HCT116 (cell line): Measurements from ENCODE around the gene RBM33. TPM values are rescaled to one million over a fixed set of nuclear protein-coding genes. Genes with fewer than 3 reads are reported as not detected.

Source experiments
- ATAC-seq: fragments of 200-7000 bp; cut with Tn5 transposase; 2 replicates; pipeline ENCODE4 v1.9.1; 2020; ENCODE audit warnings: mild to moderate bottlenecking, moderate library complexity
- BruUV-seq: library from RNA; stranded (reverse); fragments of 400-500 nt; replicated peaks from 2 replicates; lab custom pipeline; 2021; lab: Mats Ljungman, UMichigan
- CTCF ChIA-PET: fragments of 300-600 bp; sonication (Branson Sonifier 250); formaldehyde crosslinking; loops from one replicate; lab custom pipeline; 2021; ENCODE audit warnings: antibody characterized with exemption; lab: Charles Lee
- POLR2A ChIA-PET: fragments of 300-600, 350-600 bp; sonication (Branson Sonifier 250); formaldehyde crosslinking; loops from one replicate; lab custom pipeline; 2021; ENCODE audit warnings: antibody characterized with exemption; lab: Charles Lee
- RAD21 ChIA-PET, 2 experiments: fragments of 300-600 bp; sonication (Branson Sonifier 250); formaldehyde crosslinking; loops; one replicate each; lab custom pipeline; 2023; ENCODE audit warnings: low total read pairs in 2 of 2; ENCODE audit not compliant: uncharacterized antibody in 2 of 2, unreplicated experiment in 2 of 2, low non-redundant PET in 1 of 2; lab: Charles Lee
- DNase-seq: peaks from one replicate; pipeline ENCODE4 v3.0.0-alpha.2; 2010; ENCODE audit warnings: low read depth, low spot score
- H2AFZ ChIP-seq: fragments of 200-600 bp; shearing (Covaris generic), sonication (generic); 2 replicates; pipeline ENCODE4 v1.6.1; 2017; ENCODE audit warnings: low read depth, mixed run types, mixed read lengths, antibody characterized with exemption, low read length; ENCODE audit not compliant: poor library complexity, severe bottlenecking
- H3K27ac ChIP-seq: 2 replicates; pipeline ENCODE4 v1.5.1; 2012; ENCODE audit warnings: low read depth, low read length
- H3K27me3 ChIP-seq: fragments of 200-600 bp; sonication (generic); 2 replicates; pipeline ENCODE4 v1.6.1; 2016; ENCODE audit warnings: mixed run types, low read length, mixed read lengths; ENCODE audit not compliant: insufficient read depth
- H3K36me3 ChIP-seq, 2 experiments: fragments of 200-500 bp in 1 of 2; fragments of 200-600 bp in 1 of 2; sonication (Bioruptor generic) in 1 of 2; sonication (generic) in 1 of 2; 2 replicates each; pipeline versions ENCODE4 v1.5.1 to v1.6.1; 2014 to 2016; ENCODE audit warnings: low read length in 2 of 2, inconsistent platforms in 1 of 2, mixed read lengths in 1 of 2, mixed run types in 1 of 2; ENCODE audit not compliant: insufficient read depth in 2 of 2, control insufficient read depth in 1 of 2
- H3K4me1 ChIP-seq, 2 experiments: fragments of 200-600 bp in 1 of 2; sonication (generic) in 1 of 2; 2 replicates each; pipeline versions ENCODE4 v1.5.1 to v1.6.1; 2012 to 2017; ENCODE audit warnings: low read length in 2 of 2, inconsistent platforms in 1 of 2, mild to moderate bottlenecking in 1 of 2, mixed read lengths in 1 of 2, mixed run types in 1 of 2, moderate library complexity in 1 of 2; ENCODE audit not compliant: insufficient read depth in 2 of 2, control insufficient read depth in 1 of 2
- H3K4me2 ChIP-seq: fragments of 200-600 bp; sonication (generic); 2 replicates; pipeline ENCODE4 v1.6.1; 2017; ENCODE audit warnings: mixed run types, low read length, mixed read lengths
- H3K4me3 ChIP-seq, 2 experiments: fragments of 200-600 bp in 1 of 2; sonication (generic) in 1 of 2; replicated peaks in 1 of 2; 2 replicates each; pipeline ENCODE4 v1.5.1; 2011 to 2016; ENCODE audit warnings: low read length in 2 of 2, control low read depth in 1 of 2, low read depth in 1 of 2, mild to moderate bottlenecking in 1 of 2, mixed read lengths in 1 of 2, mixed run types in 1 of 2
- H3K79me2 ChIP-seq: fragments of 200-600 bp; sonication (generic); 2 replicates; pipeline ENCODE4 v1.6.1; 2017; ENCODE audit warnings: mild to moderate bottlenecking, mixed run types, low read length, moderate library complexity, mixed read lengths; ENCODE audit not compliant: insufficient read depth
- H3K9ac ChIP-seq: fragments of 200-600 bp; sonication (generic); 2 replicates; pipeline ENCODE4 v1.6.1; 2016; ENCODE audit warnings: low read length, mixed read lengths
- H3K9me2 ChIP-seq: fragments of 200-600 bp; sonication (generic), shearing (Covaris generic); 2 replicates; pipeline ENCODE4 v1.6.1; 2017; ENCODE audit warnings: mixed run types, mild to moderate bottlenecking, moderate library complexity; ENCODE audit not compliant: insufficient read depth
- H3K9me3 ChIP-seq, 2 experiments: fragments of 200-500 bp in 1 of 2; fragments of 200-600 bp in 1 of 2; sonication (Bioruptor generic) in 1 of 2; sonication (generic) in 1 of 2; 2 replicates each; pipeline ENCODE4 v1.6.1; 2014 to 2017; ENCODE audit warnings: low read length in 2 of 2, mixed read lengths in 2 of 2, inconsistent platforms in 1 of 2, low read depth in 1 of 2, mild to moderate bottlenecking in 1 of 2, mixed run types in 1 of 2, moderate library complexity in 1 of 2; ENCODE audit not compliant: control insufficient read depth in 1 of 2, insufficient read depth in 1 of 2
- H4K20me1 ChIP-seq: fragments of 200-600 bp; sonication (generic), shearing (Covaris generic); 2 replicates; pipeline ENCODE4 v1.6.1; 2017; ENCODE audit warnings: mixed run types, mild to moderate bottlenecking, moderate library complexity; ENCODE audit not compliant: insufficient read depth
- EZH2 ChIP-seq: fragments of 200-600 bp; sonication (generic); IDR thresholded peaks from 2 replicates; pipeline ENCODE4 v1.6.1; 2017; ENCODE audit warnings: antibody characterized with exemption, mixed run types
- FOSL1 ChIP-seq: IDR thresholded peaks from 2 replicates; pipeline ENCODE4 v1.6.1; 2012; ENCODE audit warnings: low read depth
- RAD21 ChIP-seq: IDR thresholded peaks from 2 replicates; pipeline ENCODE4 v1.6.1; 2012; ENCODE audit warnings: low read depth, mild to moderate bottlenecking
- intact Hi-C: fragments of 100-400 bp; cut with micrococcal nuclease; formaldehyde crosslinking; loops from 2 replicates; pipeline ENCODE4 v1.10.0; 2022
- total RNA-seq: library from RNA; stranded (reverse); gene quantifications from one replicate; pipeline ENCODE4 v1.2.1, GENCODE V29; 2021; ENCODE audit not compliant: unreplicated experiment
- TF ChIP-seq, protein P1 (sequence below): IDR thresholded peaks from 2 replicates; pipeline ENCODE4 v1.6.1; 2012; ENCODE audit warnings: low read depth

The RBM33 gene
- total RNA-seq, 1 experiment from 2014 or later = 64.3 TPM

- ATAC-seq (no peak; the same call in 1 of the 2 replicates), DNase-seq (no peak)
- Histone ChIP-seq H4K20me1 (no peaks in the 10 kb centered on the region), H2AFZ (no peak overlapping the region), H3K4me1 (peaks cover 0 to 6% of the 10 kb centered on the region in 2 experiments; a peak in 2 of 4 replicates), H3K9ac (no peak overlapping the region), H3K9me2 (no peaks in the 10 kb centered on the region), H3K4me3 (no peak overlapping the region), H3K27ac (no peak overlapping the region), H3K36me3 (no peaks in the 10 kb centered on the region), H3K79me2 (no peaks in the 10 kb centered on the region)
- CTCF ChIA-PET = no interaction called here
- POLR2A ChIA-PET = no interaction called here
- TF ChIP-seq FOSL1 (no peak), EZH2 (no peak), RAD21 (no peak)
- TF ChIP-seq, protein P1, sequence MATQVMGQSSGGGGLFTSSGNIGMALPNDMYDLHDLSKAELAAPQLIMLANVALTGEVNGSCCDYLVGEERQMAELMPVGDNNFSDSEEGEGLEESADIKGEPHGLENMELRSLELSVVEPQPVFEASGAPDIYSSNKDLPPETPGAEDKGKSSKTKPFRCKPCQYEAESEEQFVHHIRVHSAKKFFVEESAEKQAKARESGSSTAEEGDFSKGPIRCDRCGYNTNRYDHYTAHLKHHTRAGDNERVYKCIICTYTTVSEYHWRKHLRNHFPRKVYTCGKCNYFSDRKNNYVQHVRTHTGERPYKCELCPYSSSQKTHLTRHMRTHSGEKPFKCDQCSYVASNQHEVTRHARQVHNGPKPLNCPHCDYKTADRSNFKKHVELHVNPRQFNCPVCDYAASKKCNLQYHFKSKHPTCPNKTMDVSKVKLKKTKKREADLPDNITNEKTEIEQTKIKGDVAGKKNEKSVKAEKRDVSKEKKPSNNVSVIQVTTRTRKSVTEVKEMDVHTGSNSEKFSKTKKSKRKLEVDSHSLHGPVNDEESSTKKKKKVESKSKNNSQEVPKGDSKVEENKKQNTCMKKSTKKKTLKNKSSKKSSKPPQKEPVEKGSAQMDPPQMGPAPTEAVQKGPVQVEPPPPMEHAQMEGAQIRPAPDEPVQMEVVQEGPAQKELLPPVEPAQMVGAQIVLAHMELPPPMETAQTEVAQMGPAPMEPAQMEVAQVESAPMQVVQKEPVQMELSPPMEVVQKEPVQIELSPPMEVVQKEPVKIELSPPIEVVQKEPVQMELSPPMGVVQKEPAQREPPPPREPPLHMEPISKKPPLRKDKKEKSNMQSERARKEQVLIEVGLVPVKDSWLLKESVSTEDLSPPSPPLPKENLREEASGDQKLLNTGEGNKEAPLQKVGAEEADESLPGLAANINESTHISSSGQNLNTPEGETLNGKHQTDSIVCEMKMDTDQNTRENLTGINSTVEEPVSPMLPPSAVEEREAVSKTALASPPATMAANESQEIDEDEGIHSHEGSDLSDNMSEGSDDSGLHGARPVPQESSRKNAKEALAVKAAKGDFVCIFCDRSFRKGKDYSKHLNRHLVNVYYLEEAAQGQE = no peak
- TF ChIP-seq, all 23 proteins: peak for 0
- RAD21 ChIA-PET = interaction anchor here (0.6 kb wide), 2 partner anchors 13 to 681 kb away, joined by 3 to 7 read pairs; no protein-coding TSS in a partner anchor
- Histone ChIP-seq H3K9me3 (no peaks in the 10 kb centered on the region), H3K27me3 (0 out of 2 replicates have a peak, but pooled peaks cover 5% of the 10 kb centered on the region), H3K4me2 (no peak overlapping the region)
- BruUV-seq = no TSS peak
- intact Hi-C loops = loop anchor here (1.0 to 5.0 kb wide), 3 partner anchors 148 to 659 kb away; no protein-coding TSS in a partner anchor
These were observed 170.1 kb downstream of the RBM33 start for GRCh38 chr7:155814316-155815276.
